OCI-LY7 (cell line): ENCODE results near the gene THBD. TPM values are rescaled to one million over a fixed set of nuclear protein-coding genes. Genes with fewer than 3 reads are reported as not detected.

Experiments used
- BruUV-seq: library from RNA; stranded (reverse); fragments of 400-500 nt; replicated peaks from 2 replicates; lab custom pipeline; 2021; lab: Mats Ljungman, UMichigan
- CTCF ChIA-PET: fragments of 300-600 bp; sonication (Branson Sonifier 250); formaldehyde crosslinking; loops from one replicate; lab custom pipeline; 2022; ENCODE audit warnings: antibody characterized with exemption; ENCODE audit not compliant: unreplicated experiment; lab: Charles Lee
- POLR2A ChIA-PET: fragments of 300-600 bp; sonication (Branson Sonifier 250); formaldehyde crosslinking; loops from one replicate; lab custom pipeline; 2022; ENCODE audit warnings: antibody characterized with exemption; lab: Charles Lee
- DNase-seq: peaks from one replicate; pipeline ENCODE4 v3.0.0-alpha.2; 2015; ENCODE audit warnings: low spot score
- H2AFZ ChIP-seq: fragments of 200-600 bp; sonication (generic), shearing (Covaris generic); 2 replicates; pipeline ENCODE4 v1.6.1; 2014; ENCODE audit warnings: mild to moderate bottlenecking, antibody characterized with exemption, low read length, moderate library complexity
- H3K27ac ChIP-seq: fragments of 200-600 bp; sonication (generic); 2 replicates; pipeline ENCODE4 v1.5.1; 2014; ENCODE audit warnings: mixed run types, low read depth, mild to moderate bottlenecking, moderate library complexity, low read length, inconsistent platforms; ENCODE audit not compliant: poor library complexity, severe bottlenecking
- H3K36me3 ChIP-seq: fragments of 200-600 bp; sonication (generic); 2 replicates; pipeline ENCODE4 v1.6.1; 2014; ENCODE audit warnings: mild to moderate bottlenecking, antibody characterized with exemption, low read length, moderate library complexity, mixed read lengths; ENCODE audit not compliant: insufficient read depth
- H3K4me1 ChIP-seq: fragments of 200-600 bp; sonication (generic); 2 replicates; pipeline ENCODE4 v1.5.1; 2014; ENCODE audit warnings: mild to moderate bottlenecking, low read length; ENCODE audit not compliant: insufficient read depth, poor library complexity, severe bottlenecking
- H3K4me2 ChIP-seq: fragments of 200-600 bp; sonication (generic); 2 replicates; pipeline ENCODE4 v1.6.1; 2014; ENCODE audit warnings: mild to moderate bottlenecking, low read length
- H3K4me3 ChIP-seq: fragments of 200-600 bp; sonication (generic); 2 replicates; pipeline ENCODE4 v1.5.1; 2014; ENCODE audit warnings: mild to moderate bottlenecking, low read depth, low read length; ENCODE audit not compliant: poor library complexity, severe bottlenecking
- H3K79me2 ChIP-seq: fragments of 200-600 bp; sonication (generic); 2 replicates; pipeline ENCODE4 v1.6.1; 2016; ENCODE audit warnings: low read depth, mild to moderate bottlenecking, low read length, moderate library complexity, mixed read lengths; ENCODE audit not compliant: insufficient read depth
- H3K9me2 ChIP-seq: fragments of 200-600 bp; sonication (generic); 2 replicates; pipeline ENCODE4 v1.6.1; 2016; ENCODE audit warnings: mild to moderate bottlenecking, low read length, mixed read lengths; ENCODE audit not compliant: insufficient read depth
- H3K9me3 ChIP-seq: fragments of 200-600 bp; sonication (generic); 2 replicates; pipeline ENCODE4 v1.6.1; 2014; ENCODE audit warnings: mild to moderate bottlenecking, mixed run types, low read length, mixed read lengths
- H4K20me1 ChIP-seq: fragments of 200-600 bp; sonication (generic); 2 replicates; pipeline ENCODE4 v1.6.1; 2014; ENCODE audit warnings: mild to moderate bottlenecking, antibody characterized with exemption, low read length, moderate library complexity, mixed read lengths; ENCODE audit not compliant: insufficient read depth
- CTCF ChIP-seq: fragments of 200-600 bp; sonication (generic); conservative IDR thresholded peaks from 2 replicates; pipeline ENCODE4 v1.5.1; 2014; ENCODE audit warnings: mild to moderate bottlenecking, antibody characterized with exemption, low read length, moderate library complexity, mixed read lengths
- EZH2phosphoT487 ChIP-seq: fragments of 200-600 bp; sonication (generic); IDR thresholded peaks from 2 replicates; pipeline ENCODE4 v1.6.1; 2018; ENCODE audit warnings: low read depth, borderline replicate concordance, mild to moderate bottlenecking, mixed run types, antibody characterized with exemption, low read length, moderate library complexity, mixed read lengths
- intact Hi-C: fragments of 100-400 bp; cut with micrococcal nuclease; formaldehyde crosslinking; loops from one replicate; pipeline ENCODE4 v1.10.0; 2022; ENCODE audit not compliant: unreplicated experiment
- total RNA-seq, 2 experiments: library from RNA; depleted of rRNA in 1 of 2; stranded (reverse); fragments of >200 nt in 1 of 2; shearing (Covaris generic) in 1 of 2; gene quantifications; 2 replicates each; pipeline ENCODE4 v1.2.3, GENCODE V29; 2014 to 2022

Gene THBD
- total RNA-seq, 2 experiments from 2014 or later: not detected

- DNase-seq: no peak
- no peaks in the 10 kb centered on the region for H4K20me1 ChIP-seq
- no peak overlapping the region for H3K27ac ChIP-seq
- intact Hi-C loops: no loop called here
- no peak overlapping the region for H3K4me3 ChIP-seq
- no peaks in the 10 kb centered on the region for H3K9me2 ChIP-seq
- H3K4me1 ChIP-seq: no peaks in the 10 kb centered on the region
- CTCF ChIA-PET: no interaction called here
- POLR2A ChIA-PET: no interaction called here
- no peaks in the 10 kb centered on the region for H3K36me3 ChIP-seq
- no peak overlapping the region for H2AFZ ChIP-seq
- no peaks in the 10 kb centered on the region for H3K9me3 ChIP-seq
- no peak overlapping the region for H3K4me2 ChIP-seq
- no TSS peak for BruUV-seq
- TF ChIP-seq EZH2phosphoT487: no peak
- TF ChIP-seq CTCF: no peak
- H3K79me2 ChIP-seq: no peaks in the 10 kb centered on the region
Observed at GRCh38 chr20:23092861-23093495, 43.5 kb upstream of the THBD start.

- Histone ChIP-seq H3K36me3 (no peaks in the 10 kb centered on the region), H3K79me2 (no peaks in the 10 kb centered on the region), H3K9me2 (no peaks in the 10 kb centered on the region), H3K4me1 (no peaks in the 10 kb centered on the region), H3K27ac (no peak overlapping the region), H3K9me3 (no peaks in the 10 kb centered on the region), H4K20me1 (no peaks in the 10 kb centered on the region), H3K4me2 (no peak overlapping the region), H2AFZ (no peak overlapping the region), H3K4me3 (no peak overlapping the region)
- intact Hi-C loops: no loop called here
- no peak for TF ChIP-seq EZH2phosphoT487
- TF ChIP-seq CTCF: no peak
- ChIA-PET CTCF (no interaction called here), POLR2A (no interaction called here)
- no TSS peak for BruUV-seq
- DNase-seq: no peak
Observed at GRCh38 chr20:23092384-23092756, 42.9 kb upstream of the THBD start.

- CTCF ChIA-PET: no interaction called here
- DNase-seq: no peak
- H4K20me1 ChIP-seq: no peaks in the 10 kb centered on the region
- no peaks in the 10 kb centered on the region for H3K9me2 ChIP-seq
- no peak overlapping the region for H3K4me3 ChIP-seq
- POLR2A ChIA-PET: no interaction called here
- no peak overlapping the region for H3K4me2 ChIP-seq
- H3K36me3 ChIP-seq: no peaks in the 10 kb centered on the region
- no peak overlapping the region for H2AFZ ChIP-seq
- no peaks in the 10 kb centered on the region for H3K79me2 ChIP-seq
- TF ChIP-seq CTCF: no peak
- no peak for TF ChIP-seq EZH2phosphoT487
- intact Hi-C loops: no loop called here
- H3K4me1 ChIP-seq: no peaks in the 10 kb centered on the region
- no TSS peak for BruUV-seq
- H3K27ac ChIP-seq: no peak overlapping the region
- no peaks in the 10 kb centered on the region for H3K9me3 ChIP-seq
Observed at GRCh38 chr20:23091721-23092383, 42.4 kb upstream of the THBD start.
